A549 (cell line): ENCODE results near the gene UST. TPM values are rescaled to one million over a fixed set of nuclear protein-coding genes. Genes with fewer than 3 reads are reported as not detected.

ENCODE experiments used
- ATAC-seq, 2 experiments: fragments of 200-7000 bp in 1 of 2; fragments of >200 bp in 1 of 2; cut with Nextera tagmentation in 1 of 2; cut with Tn5 transposase in 1 of 2; 3 replicates each; pipeline versions ENCODE4 v1.8.0 to v1.9.1; 2018 to 2020; ENCODE audit warnings: mild to moderate bottlenecking in 1 of 2, moderate library complexity in 1 of 2
- CTCF ChIA-PET: fragments of 300-600 bp; sonication (Branson Sonifier 250); formaldehyde crosslinking; extraction: SDS; loops from one replicate; lab custom pipeline; 2021; ENCODE audit warnings: antibody characterized with exemption, inconsistent platforms; lab: Yijun Ruan, JAX
- POLR2A ChIA-PET: fragments of 350-600 bp; formaldehyde crosslinking; extraction: SDS; loops from one replicate; lab custom pipeline; 2021; ENCODE audit warnings: antibody characterized with exemption, inconsistent platforms; lab: Yijun Ruan, JAX
- DNase-seq, 2 experiments: peaks; one replicate each; pipeline versions ENCODE4 v3.0.0 to v3.0.0-alpha.2; 2011 to 2016; ENCODE audit warnings: low read depth in 1 of 2, low spot score in 1 of 2
- FAIRE-seq: peaks from 2 replicates; lab custom pipeline; 2011; peaks lifted over from hg19 to GRCh38; lab: Jason Lieb, UNC
- H3K27ac ChIP-seq, 2 experiments: fragments of >200 bp; sonication (Bioruptor Twin); formaldehyde crosslinking; 3 replicates each; pipeline ENCODE4 v1.5.1; 2016 to 2017
- H3K4me1 ChIP-seq: fragments of >200 bp; sonication (Bioruptor Twin); formaldehyde crosslinking; 3 replicates; pipeline ENCODE4 v1.6.1; 2016
- H3K4me2 ChIP-seq: fragments of >200 bp; sonication (Bioruptor Twin); formaldehyde crosslinking; 3 replicates; pipeline ENCODE4 v1.6.1; 2016
- H3K4me3 ChIP-seq: fragments of >200 bp; sonication (Bioruptor Twin); formaldehyde crosslinking; 3 replicates; pipeline ENCODE4 v1.5.1; 2016
- H3K9me3 ChIP-seq: fragments of >200 bp; sonication (Bioruptor Twin); formaldehyde crosslinking; 3 replicates; pipeline ENCODE4 v1.6.1; 2016
- BHLHE40 ChIP-seq: IDR thresholded peaks from 2 replicates; pipeline ENCODE4 v1.6.1; 2012; ENCODE audit warnings: low read depth, low read length, inconsistent platforms
- CEBPB ChIP-seq, 2 experiments: fragments of >200 bp in 1 of 2; sonication (Bioruptor Twin) in 1 of 2; formaldehyde crosslinking in 1 of 2; IDR thresholded peaks; 2 replicates each; pipeline ENCODE4 v1.6.1; 2012 to 2016
- CHD2 ChIP-seq: fragments of 150-350 bp; IDR thresholded peaks from 2 replicates; pipeline ENCODE4 v1.6.1; 2014; ENCODE audit warnings: low read length; ENCODE audit not compliant: partially characterized antibody
- CHD4 ChIP-seq: fragments of 200-600 bp; sonication (generic); IDR thresholded peaks from 2 replicates; pipeline ENCODE4 v1.6.1; 2016; ENCODE audit warnings: antibody characterized with exemption, mild to moderate bottlenecking, borderline replicate concordance
- ESRRA ChIP-seq: fragments of 150-350 bp; IDR thresholded peaks from 2 replicates; pipeline ENCODE4 v1.6.1; 2014; ENCODE audit warnings: mild to moderate bottlenecking, low read length, borderline replicate concordance
- GATA3 ChIP-seq: IDR thresholded peaks from 2 replicates; pipeline ENCODE4 v1.6.1; 2012; ENCODE audit warnings: borderline replicate concordance
- HEYL ChIP-seq: fragments of 250-450 bp; sonication (Bioruptor Pico); IDR thresholded peaks from 2 replicates; pipeline ENCODE4 v1.8.0; 2021; ENCODE audit warnings: mild to moderate bottlenecking, moderate library complexity
- HOXB13 ChIP-seq: fragments of 250-450 bp; sonication (Bioruptor Pico); IDR thresholded peaks from 2 replicates; pipeline ENCODE4 v1.5.0; 2020; ENCODE audit warnings: low read depth, mild to moderate bottlenecking, moderate library complexity
- MAFK ChIP-seq: fragments of 450-650 bp; IDR thresholded peaks from 2 replicates; pipeline ENCODE4 v1.6.1; 2014; ENCODE audit not compliant: partially characterized antibody
- MAZ ChIP-seq: fragments of 150-350 bp; IDR thresholded peaks from 2 replicates; pipeline ENCODE4 v1.6.1; 2014; ENCODE audit warnings: antibody characterized with exemption, low read depth, low read length, borderline replicate concordance
- NFE2L2 ChIP-seq: fragments of 150-350 bp; conservative IDR thresholded peaks from 2 replicates; pipeline ENCODE4 v1.6.1; 2014; ENCODE audit warnings: low read length
- POLR2A ChIP-seq: IDR thresholded peaks from 2 replicates; pipeline ENCODE4 v1.6.1; 2012; ENCODE audit warnings: mild to moderate bottlenecking, low read length
- POLR2AphosphoS2 ChIP-seq: conservative IDR thresholded peaks from 2 replicates; pipeline ENCODE4 v1.6.1; 2012; ENCODE audit warnings: low read length, improper control_type of control experiment, inconsistent platforms
- RAD21 ChIP-seq, 2 experiments: fragments of >200 bp in 1 of 2; sonication (Bioruptor Twin) in 1 of 2; formaldehyde crosslinking in 1 of 2; IDR thresholded peaks in 1 of 2; conservative IDR thresholded peaks in 1 of 2; 2 replicates in 1 of 2; 3 replicates in 1 of 2; pipeline ENCODE4 v1.6.1; 2012 to 2018; ENCODE audit warnings: inconsistent platforms in 1 of 2
- RARB ChIP-seq: fragments of 250-450 bp; sonication (Bioruptor Pico); IDR thresholded peaks from 2 replicates; pipeline ENCODE4 v1.8.0; 2021; ENCODE audit warnings: mild to moderate bottlenecking, moderate library complexity
- RCOR1 ChIP-seq: fragments of 150-350 bp; IDR thresholded peaks from 2 replicates; pipeline ENCODE4 v1.6.1; 2014; ENCODE audit warnings: antibody characterized with exemption, low read length, low read depth
- SMC3 ChIP-seq: fragments of >200 bp; sonication (Bioruptor Twin); formaldehyde crosslinking; IDR thresholded peaks from 3 replicates; pipeline ENCODE4 v1.6.1; 2018; ENCODE audit warnings: inconsistent platforms
- SREBF2 ChIP-seq: fragments of 450-650 bp; IDR thresholded peaks from 2 replicates; pipeline ENCODE4 v1.6.1; 2014; ENCODE audit warnings: mild to moderate bottlenecking, moderate library complexity
- TP53 ChIP-seq: fragments of 250-450 bp; sonication (Bioruptor Pico); IDR thresholded peaks from 2 replicates; pipeline ENCODE4 v1.5.0; 2021; ENCODE audit warnings: mild to moderate bottlenecking, moderate library complexity
- ZC3H11A ChIP-seq: fragments of 450-650 bp; IDR thresholded peaks from 2 replicates; pipeline ENCODE4 v1.6.1; 2014; ENCODE audit warnings: antibody characterized with exemption, mild to moderate bottlenecking
- ZFP36 ChIP-seq: fragments of 450-650 bp; IDR thresholded peaks from 2 replicates; pipeline ENCODE4 v1.6.1; 2014; ENCODE audit warnings: borderline replicate concordance; ENCODE audit not compliant: partially characterized antibody
- ZSCAN20 ChIP-seq: fragments of 250-450 bp; sonication (Bioruptor Pico); IDR thresholded peaks from 2 replicates; pipeline ENCODE4 v1.8.0; 2022; ENCODE audit warnings: mild to moderate bottlenecking, moderate library complexity
- WGBS: methylation state at CpG from one replicate; pipeline ENCODE4 v1.1.6; 2017; ENCODE audit errors: missing lambda C conversion rate; 5-methylcytosine and 5-hydroxymethylcytosine counted together
- polyA plus RNA-seq, 4 experiments: library from polyadenylated mRNA; depleted of rRNA in 3 of 4; stranded (reverse); fragments of >200 nt; fragmentation: RNase III in 1 of 4; extraction: RNeasy Plus Mini Kit Qiagen cat#74134 plus additional on column Dnase treatment in 1 of 4; gene quantifications; 2 replicates in 3 of 4; 3 replicates in 1 of 4; pipeline ENCODE4 v1.2.3, GENCODE V29; 2011 to 2017
- TF ChIP-seq, protein P1 (sequence below): fragments of 250-450 bp; sonication (Bioruptor Pico); IDR thresholded peaks from 2 replicates; pipeline ENCODE4 v1.5.0; 2020; ENCODE audit warnings: low read depth, mild to moderate bottlenecking, moderate library complexity
- TF ChIP-seq, protein P2 (sequence below): fragments of >200 bp; sonication (Bioruptor Twin); formaldehyde crosslinking; IDR thresholded peaks from 2 replicates; pipeline ENCODE4 v1.6.1; 2016
- TF ChIP-seq, protein P3 (sequence below): fragments of 200-600 bp; sonication (generic); IDR thresholded peaks from 2 replicates; pipeline ENCODE4 v1.6.1; 2016; ENCODE audit warnings: antibody characterized with exemption, mild to moderate bottlenecking, moderate library complexity
- TF ChIP-seq, protein P4 (sequence below): fragments of 450-650 bp; IDR thresholded peaks from 2 replicates; pipeline ENCODE4 v1.6.1; 2014; ENCODE audit warnings: antibody characterized with exemption
- TF ChIP-seq, protein P5 (sequence below): fragments of >200 bp; sonication (Bioruptor Twin); formaldehyde crosslinking; IDR thresholded peaks from 3 replicates; pipeline ENCODE4 v1.5.1; 2016

The UST gene
- polyA plus RNA-seq, 2 of the 4 experiments (the other 2 are of a cell fraction): 0.54 to 1.7 TPM

DNA sequence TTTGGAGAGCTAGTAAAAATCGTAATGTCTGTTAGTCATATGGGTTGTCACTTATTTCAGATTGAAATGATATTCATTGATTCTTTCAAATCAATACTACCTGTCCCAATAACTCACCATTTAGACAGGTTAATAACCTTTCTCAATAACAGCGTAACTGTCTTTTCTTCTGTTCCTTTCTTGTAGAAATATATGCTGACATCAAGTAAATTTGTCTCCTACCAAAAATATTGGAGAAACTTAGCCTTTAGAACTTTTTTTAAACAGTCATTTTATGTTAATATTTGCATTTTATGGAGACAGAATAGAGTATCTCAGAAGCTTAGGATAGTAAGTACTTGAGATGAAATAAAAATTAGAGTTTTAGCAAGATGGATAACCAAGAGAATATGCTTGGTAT is 278.2 kb downstream of the UST start:
- DNase-seq (no peak), ATAC-seq (no peak), FAIRE-seq (no peak)
- 77% methylated on average over 2 of the region's 2 CpGs for WGBS
- Histone ChIP-seq H3K4me1 (peaks cover 8% of the 10 kb centered on the region), H3K4me3 (no peak overlapping the region), H3K27ac (no peak overlapping the region), H3K4me2 (no peak overlapping the region), H3K9me3 (no peaks in the 10 kb centered on the region)
- TF ChIP-seq HEYL (CRISPR knock-in tag) (no peak), TP53 (CRISPR knock-in tag) (no peak), GATA3 (no peak), NFE2L2 (no peak), MAFK (peak; percentile 77), POLR2A (no peak), RCOR1 (no peak)
- ChIA-PET CTCF (interaction anchor here (1.9 to 9.4 kb wide), 3 partner anchors 408 to 492 kb away, joined by 7 to 118 read pairs (median 8); no protein-coding TSS in a partner anchor), POLR2A (no interaction called here)

DNA sequence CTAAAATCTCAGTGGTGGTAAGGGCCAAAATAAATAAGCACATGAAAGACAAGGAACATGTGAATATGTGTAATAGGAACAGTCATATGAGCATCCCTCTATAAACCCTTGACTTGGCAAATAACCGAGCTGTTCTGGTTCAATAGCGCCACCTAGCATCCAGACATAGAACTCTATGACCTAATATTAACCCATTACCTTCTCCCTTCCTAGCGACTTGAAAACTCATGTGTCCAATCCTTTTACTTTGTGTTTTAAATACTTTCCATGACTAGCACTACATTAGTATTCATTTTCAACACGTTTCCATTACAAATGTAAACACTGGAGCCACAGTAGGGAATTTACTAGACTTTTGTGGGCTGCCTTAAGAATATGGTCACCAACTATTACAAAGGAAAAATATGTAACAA is 279.7 kb downstream of the UST start:
- no peak for ATAC-seq
- no peak overlapping the region for H3K4me3 ChIP-seq
- H3K27ac ChIP-seq: no peak overlapping the region
- 31% methylated on average over 4 of the region's 4 CpGs for WGBS
- no peaks in the 10 kb centered on the region for H3K9me3 ChIP-seq
- TF ChIP-seq HOXB13 (CRISPR knock-in tag): no peak
- peak; percentile 41 to 57; a peak in 4 of 5 replicates for TF ChIP-seq RAD21 (conservative IDR thresholded peaks at IDR 0.05 in 1 of 2, IDR thresholded peaks at IDR 0.05 in 1 of 2)
- no peak for TF ChIP-seq CHD2
- TF ChIP-seq ESRRA: no peak
- TF ChIP-seq ZC3H11A: no peak
- no peak for TF ChIP-seq HEYL (CRISPR knock-in tag)
- TF ChIP-seq MAZ: no peak
- no peak for TF ChIP-seq POLR2A
- no peak for TF ChIP-seq ZSCAN20
- TF ChIP-seq, protein P1, sequence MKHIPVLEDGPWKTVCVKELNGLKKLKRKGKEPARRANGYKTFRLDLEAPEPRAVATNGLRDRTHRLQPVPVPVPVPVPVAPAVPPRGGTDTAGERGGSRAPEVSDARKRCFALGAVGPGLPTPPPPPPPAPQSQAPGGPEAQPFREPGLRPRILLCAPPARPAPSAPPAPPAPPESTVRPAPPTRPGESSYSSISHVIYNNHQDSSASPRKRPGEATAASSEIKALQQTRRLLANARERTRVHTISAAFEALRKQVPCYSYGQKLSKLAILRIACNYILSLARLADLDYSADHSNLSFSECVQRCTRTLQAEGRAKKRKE (CRISPR knock-in tag): no peak
- TF ChIP-seq, protein P2, sequence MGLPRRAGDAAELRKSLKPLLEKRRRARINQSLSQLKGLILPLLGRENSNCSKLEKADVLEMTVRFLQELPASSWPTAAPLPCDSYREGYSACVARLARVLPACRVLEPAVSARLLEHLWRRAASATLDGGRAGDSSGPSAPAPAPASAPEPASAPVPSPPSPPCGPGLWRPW: no peak
- TF ChIP-seq GATA3: no peak
- TF ChIP-seq MAFK: no peak
- no peak for TF ChIP-seq ZFP36
- TF ChIP-seq RARB (CRISPR knock-in tag): no peak
- TF ChIP-seq CHD4: no peak
- TF ChIP-seq SREBF2: no peak
- TF ChIP-seq BHLHE40: no peak
- TF ChIP-seq, protein P3, sequence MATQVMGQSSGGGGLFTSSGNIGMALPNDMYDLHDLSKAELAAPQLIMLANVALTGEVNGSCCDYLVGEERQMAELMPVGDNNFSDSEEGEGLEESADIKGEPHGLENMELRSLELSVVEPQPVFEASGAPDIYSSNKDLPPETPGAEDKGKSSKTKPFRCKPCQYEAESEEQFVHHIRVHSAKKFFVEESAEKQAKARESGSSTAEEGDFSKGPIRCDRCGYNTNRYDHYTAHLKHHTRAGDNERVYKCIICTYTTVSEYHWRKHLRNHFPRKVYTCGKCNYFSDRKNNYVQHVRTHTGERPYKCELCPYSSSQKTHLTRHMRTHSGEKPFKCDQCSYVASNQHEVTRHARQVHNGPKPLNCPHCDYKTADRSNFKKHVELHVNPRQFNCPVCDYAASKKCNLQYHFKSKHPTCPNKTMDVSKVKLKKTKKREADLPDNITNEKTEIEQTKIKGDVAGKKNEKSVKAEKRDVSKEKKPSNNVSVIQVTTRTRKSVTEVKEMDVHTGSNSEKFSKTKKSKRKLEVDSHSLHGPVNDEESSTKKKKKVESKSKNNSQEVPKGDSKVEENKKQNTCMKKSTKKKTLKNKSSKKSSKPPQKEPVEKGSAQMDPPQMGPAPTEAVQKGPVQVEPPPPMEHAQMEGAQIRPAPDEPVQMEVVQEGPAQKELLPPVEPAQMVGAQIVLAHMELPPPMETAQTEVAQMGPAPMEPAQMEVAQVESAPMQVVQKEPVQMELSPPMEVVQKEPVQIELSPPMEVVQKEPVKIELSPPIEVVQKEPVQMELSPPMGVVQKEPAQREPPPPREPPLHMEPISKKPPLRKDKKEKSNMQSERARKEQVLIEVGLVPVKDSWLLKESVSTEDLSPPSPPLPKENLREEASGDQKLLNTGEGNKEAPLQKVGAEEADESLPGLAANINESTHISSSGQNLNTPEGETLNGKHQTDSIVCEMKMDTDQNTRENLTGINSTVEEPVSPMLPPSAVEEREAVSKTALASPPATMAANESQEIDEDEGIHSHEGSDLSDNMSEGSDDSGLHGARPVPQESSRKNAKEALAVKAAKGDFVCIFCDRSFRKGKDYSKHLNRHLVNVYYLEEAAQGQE: no peak
- no peak for TF ChIP-seq POLR2AphosphoS2
- TF ChIP-seq, protein P4, sequence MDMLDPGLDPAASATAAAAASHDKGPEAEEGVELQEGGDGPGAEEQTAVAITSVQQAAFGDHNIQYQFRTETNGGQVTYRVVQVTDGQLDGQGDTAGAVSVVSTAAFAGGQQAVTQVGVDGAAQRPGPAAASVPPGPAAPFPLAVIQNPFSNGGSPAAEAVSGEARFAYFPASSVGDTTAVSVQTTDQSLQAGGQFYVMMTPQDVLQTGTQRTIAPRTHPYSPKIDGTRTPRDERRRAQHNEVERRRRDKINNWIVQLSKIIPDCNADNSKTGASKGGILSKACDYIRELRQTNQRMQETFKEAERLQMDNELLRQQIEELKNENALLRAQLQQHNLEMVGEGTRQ: no peak
- TF ChIP-seq CEBPB (IDR thresholded peaks at IDR 0.05): no peak
- TF ChIP-seq, protein P5, sequence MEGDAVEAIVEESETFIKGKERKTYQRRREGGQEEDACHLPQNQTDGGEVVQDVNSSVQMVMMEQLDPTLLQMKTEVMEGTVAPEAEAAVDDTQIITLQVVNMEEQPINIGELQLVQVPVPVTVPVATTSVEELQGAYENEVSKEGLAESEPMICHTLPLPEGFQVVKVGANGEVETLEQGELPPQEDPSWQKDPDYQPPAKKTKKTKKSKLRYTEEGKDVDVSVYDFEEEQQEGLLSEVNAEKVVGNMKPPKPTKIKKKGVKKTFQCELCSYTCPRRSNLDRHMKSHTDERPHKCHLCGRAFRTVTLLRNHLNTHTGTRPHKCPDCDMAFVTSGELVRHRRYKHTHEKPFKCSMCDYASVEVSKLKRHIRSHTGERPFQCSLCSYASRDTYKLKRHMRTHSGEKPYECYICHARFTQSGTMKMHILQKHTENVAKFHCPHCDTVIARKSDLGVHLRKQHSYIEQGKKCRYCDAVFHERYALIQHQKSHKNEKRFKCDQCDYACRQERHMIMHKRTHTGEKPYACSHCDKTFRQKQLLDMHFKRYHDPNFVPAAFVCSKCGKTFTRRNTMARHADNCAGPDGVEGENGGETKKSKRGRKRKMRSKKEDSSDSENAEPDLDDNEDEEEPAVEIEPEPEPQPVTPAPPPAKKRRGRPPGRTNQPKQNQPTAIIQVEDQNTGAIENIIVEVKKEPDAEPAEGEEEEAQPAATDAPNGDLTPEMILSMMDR: peak; percentile 40
- TF ChIP-seq SMC3: peak; percentile 25; the same call in 1 of the 3 replicates
- TF ChIP-seq, all 56 proteins: peak for 3
- H3K4me2 ChIP-seq: no peak overlapping the region
- ChIA-PET POLR2A (no interaction called here), CTCF (interaction anchor here (0.8 to 9.4 kb wide), 11 partner anchors 12 to 512 kb away, joined by 3 to 118 read pairs (median 3); no protein-coding TSS in a partner anchor)
- H3K4me1 ChIP-seq: peaks cover 22% of the 10 kb centered on the region
- FAIRE-seq (no peak), DNase-seq (peak in 1 of 2 experiments; percentile 72)
